DOHH2 (cell line): ENCODE data around the gene GPR180.

ENCODE experiments used
- CTCF ChIP-seq: fragments of 200-600 bp; sonication (generic); IDR thresholded peaks from one replicate; pipeline ENCODE4 v1.5.1; 2014; ENCODE audit warnings: antibody characterized with exemption, mild to moderate bottlenecking, low read depth, low read length; ENCODE audit not compliant: poor library complexity, severe bottlenecking
- EZH2phosphoT487 ChIP-seq: fragments of 200-600 bp; sonication (generic); IDR thresholded peaks from 2 replicates; pipeline ENCODE4 v1.6.1; 2017; ENCODE audit warnings: borderline replicate concordance, mild to moderate bottlenecking, antibody characterized with exemption, low read length, moderate library complexity, mixed read lengths

DNA sequence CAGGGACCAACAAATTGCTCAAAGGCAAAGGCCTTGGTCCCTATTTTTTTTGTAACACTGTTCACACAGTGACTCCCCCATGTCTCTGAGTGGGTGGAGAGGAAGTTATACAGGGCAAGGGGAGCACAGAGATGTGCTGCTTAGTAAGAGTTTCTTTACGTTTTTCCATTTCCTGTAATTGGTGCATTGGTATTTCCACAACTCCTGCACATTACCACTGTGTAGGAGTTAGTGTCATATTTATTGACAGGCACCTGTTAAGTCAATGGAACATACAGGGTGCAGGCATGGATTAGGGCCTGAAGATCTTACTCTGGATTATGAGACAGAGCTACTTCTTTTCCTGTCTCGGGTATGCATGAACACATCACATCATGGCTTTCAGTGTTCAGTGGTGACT, 65.5 kb downstream of the GPR180 start:
- no peak for TF ChIP-seq EZH2phosphoT487
- TF ChIP-seq CTCF: no peak
